HepG2 (cell line): ENCODE data around the gene DNMT3A. TPM values are rescaled to one million over a fixed set of nuclear protein-coding genes. Genes with fewer than 3 reads are reported as not detected.
A peak's percentile ranks its signal among the peaks of the same experiment; 100 is the strongest.

Experiments
- ATAC-seq: fragments of 200-7000 bp; cut with Tn5 transposase; 3 replicates; pipeline ENCODE4 v1.9.1; 2020; ENCODE audit warnings: mild to moderate bottlenecking, moderate library complexity
- BruUV-seq: library from RNA; stranded (reverse); fragments of 400-500 nt; replicated peaks from 2 replicates; lab custom pipeline; 2021; lab: Mats Ljungman, UMichigan
- CTCF ChIA-PET: fragments of 300-600 bp; formaldehyde crosslinking; extraction: SDS; loops from one replicate; lab custom pipeline; 2021; ENCODE audit warnings: low total read pairs, inconsistent platforms, low intra/inter-chr PET ratio; lab: Yijun Ruan, JAX
- POLR2A ChIA-PET: fragments of 350-600 bp; sonication (Branson Sonifier 250); formaldehyde crosslinking; loops from one replicate; lab custom pipeline; 2020; ENCODE audit warnings: antibody characterized with exemption, inconsistent platforms; lab: Yijun Ruan, JAX
- DNase-seq: peaks from one replicate; pipeline ENCODE4 v3.0.0-alpha.2; 2015; ENCODE audit warnings: low spot score
- FAIRE-seq: peaks from 3 replicates; lab custom pipeline; 2011; peaks lifted over from hg19 to GRCh38; lab: Jason Lieb, UNC
- H2AFZ ChIP-seq: one replicate; pipeline ENCODE4 v1.6.1; 2011; ENCODE audit warnings: low read length, inconsistent platforms
- H3K27ac ChIP-seq: fragments of 300-600 bp; 3 replicates; pipeline ENCODE4 v1.8.0; 2011; ENCODE audit warnings: mixed run types, mild to moderate bottlenecking, mixed read lengths, low read length, inconsistent platforms; ENCODE audit not compliant: insufficient read depth; ENCODE audit errors: extremely low read length
- H3K27me3 ChIP-seq, 2 experiments: fragments of 200-600 bp in 1 of 2; 2 replicates in 1 of 2; 3 replicates in 1 of 2; pipeline versions ENCODE4 v1.6.0 to v1.8.0; 2011; ENCODE audit warnings: low read length in 2 of 2, mild to moderate bottlenecking in 2 of 2, moderate library complexity in 2 of 2, inconsistent platforms in 1 of 2; ENCODE audit not compliant: insufficient read depth in 2 of 2, control insufficient read depth in 1 of 2
- H3K36me3 ChIP-seq, 2 experiments: fragments of 200-600 bp in 1 of 2; replicated peaks in 1 of 2; 2 replicates in 1 of 2; 3 replicates in 1 of 2; pipeline versions ENCODE4 v1.5.1 to v1.8.0; 2011; ENCODE audit warnings: low read length in 2 of 2, inconsistent platforms in 1 of 2; ENCODE audit not compliant: insufficient read depth in 2 of 2, control insufficient read depth in 1 of 2
- H3K4me1 ChIP-seq: 2 replicates; pipeline ENCODE4 v1.5.1; 2012; ENCODE audit warnings: low read length, inconsistent platforms; ENCODE audit not compliant: insufficient read depth
- H3K4me2 ChIP-seq: 2 replicates; pipeline ENCODE4 v1.6.0; 2011; ENCODE audit warnings: low read depth, low read length, inconsistent platforms
- H3K4me3 ChIP-seq, 3 experiments: fragments of 200-600 bp in 1 of 3; sonication (generic), shearing (Covaris generic) in 1 of 3; replicated peaks in 1 of 3; 2 replicates each; pipeline ENCODE4 v1.5.1; 2011 to 2016; ENCODE audit warnings: low read length in 3 of 3, inconsistent platforms in 2 of 3, low read depth in 2 of 3, mild to moderate bottlenecking in 2 of 3, control low read depth in 1 of 3, mixed read lengths in 1 of 3; ENCODE audit not compliant: insufficient read depth in 1 of 3
- H3K79me2 ChIP-seq: one replicate; pipeline ENCODE4 v1.6.1; 2011; ENCODE audit warnings: low read length, inconsistent platforms; ENCODE audit not compliant: insufficient read depth
- H3K9ac ChIP-seq: 2 replicates; pipeline ENCODE4 v1.6.0; 2011; ENCODE audit warnings: mild to moderate bottlenecking, low read depth, low read length, inconsistent platforms; ENCODE audit not compliant: insufficient read depth
- H3K9me3 ChIP-seq: 2 replicates; pipeline ENCODE4 v1.5.1; 2012; ENCODE audit warnings: mild to moderate bottlenecking, low read length
- H4K20me1 ChIP-seq: 2 replicates; pipeline ENCODE4 v1.6.0; 2011; ENCODE audit warnings: inconsistent platforms, mild to moderate bottlenecking, low read length, moderate library complexity; ENCODE audit not compliant: insufficient read depth
- CENPT ChIP-seq: sonication (generic); formaldehyde crosslinking; IDR thresholded peaks from 2 replicates; pipeline ENCODE4 v1.8.0; 2022; ENCODE audit warnings: low read depth, mild to moderate bottlenecking, moderate library complexity, missing genetic modification reagents
- DMAP1 ChIP-seq: IDR thresholded peaks from 2 replicates; pipeline ENCODE4 v1.6.1; 2016
- ELF1 ChIP-seq: sonication (generic); formaldehyde crosslinking; IDR thresholded peaks from 2 replicates; pipeline ENCODE4 v1.4.0; 2020; ENCODE audit warnings: missing genetic modification reagents
- PAX8 ChIP-seq: sonication (generic); formaldehyde crosslinking; IDR thresholded peaks from 2 replicates; pipeline ENCODE4 v1.8.0; 2022; ENCODE audit warnings: mild to moderate bottlenecking, missing genetic modification reagents, borderline replicate concordance
- RFXANK ChIP-seq: IDR thresholded peaks from 2 replicates; pipeline ENCODE4 v1.6.1; 2016
- SMARCC2 ChIP-seq: fragments of 450-650 bp; IDR thresholded peaks from 2 replicates; pipeline ENCODE4 v1.6.1; 2017; ENCODE audit warnings: antibody characterized with exemption, mild to moderate bottlenecking
- SMYD3 ChIP-seq: sonication (generic); formaldehyde crosslinking; IDR thresholded peaks from 2 replicates; pipeline ENCODE4 v1.8.1; 2023; ENCODE audit warnings: mild to moderate bottlenecking, missing genetic modification reagents
- ZNF160 ChIP-seq: sonication (generic); formaldehyde crosslinking; IDR thresholded peaks from 2 replicates; pipeline ENCODE4 v1.8.0; 2022; ENCODE audit warnings: mild to moderate bottlenecking, inconsistent platforms, missing genetic modification reagents
- ZNF205 ChIP-seq: IDR thresholded peaks from 2 replicates; pipeline ENCODE4 v1.6.1; 2018; ENCODE audit warnings: missing biosample characterization, missing genetic modification reagents
- ZNF256 ChIP-seq: sonication (generic); formaldehyde crosslinking; conservative IDR thresholded peaks from 2 replicates; pipeline ENCODE4 v1.4.0; 2020; ENCODE audit warnings: missing genetic modification reagents
- ZNF549 ChIP-seq: sonication (generic); formaldehyde crosslinking; IDR thresholded peaks from 2 replicates; pipeline ENCODE4 v1.5.0; 2020; ENCODE audit warnings: missing genetic modification reagents
- ZNF703 ChIP-seq: sonication (generic); formaldehyde crosslinking; IDR thresholded peaks from 2 replicates; pipeline ENCODE4 v1.5.1; 2020; ENCODE audit warnings: missing genetic modification reagents, mild to moderate bottlenecking, moderate library complexity, borderline replicate concordance
- ZNF839 ChIP-seq: sonication (generic); formaldehyde crosslinking; IDR thresholded peaks from 2 replicates; pipeline ENCODE4 v1.4.0; 2020; ENCODE audit warnings: missing genetic modification reagents, mild to moderate bottlenecking, borderline replicate concordance
- ZNF883 ChIP-seq: sonication (generic); formaldehyde crosslinking; IDR thresholded peaks from 2 replicates; pipeline ENCODE4 v1.5.1; 2020; ENCODE audit warnings: mild to moderate bottlenecking, missing genetic modification reagents; ENCODE audit errors: not compliant biosample characterization
- WGBS: methylation state at CpG from one replicate; pipeline ENCODE4 v1.1.6; 2017; ENCODE audit warnings: low lambda C conversion rate; 5-methylcytosine and 5-hydroxymethylcytosine counted together
- in situ Hi-C: cut with HindIII; loops from 2 replicates; pipeline ENCODE4 v1.10.0; 2017; ENCODE audit warnings: low pct_unique_long_range_greater_than_20kb; ENCODE audit not compliant: extremely low pct_ligation_motif_present
- intact Hi-C: fragments of 100-400 bp; cut with micrococcal nuclease; formaldehyde crosslinking; loops from one replicate; pipeline ENCODE4 v1.10.0; 2022; ENCODE audit not compliant: unreplicated experiment
- polyA plus RNA-seq, 8 experiments: library from polyadenylated mRNA; depleted of rRNA in 3 of 8; stranded (reverse) in 7 of 8; unstranded in 1 of 8; fragments of >200 nt; fragmentation: Illumina TruSeq in 4 of 8; extraction: Trizol in 4 of 8; gene quantifications; 2 replicates each; pipeline versions ENCODE4 v1.2.1 to v1.2.3, GENCODE V29; 2011 to 2016; ENCODE audit warnings: low read depth in 4 of 8, missing spikeins in 1 of 8, mixed read lengths in 1 of 8; ENCODE audit not compliant: insufficient read depth in 1 of 8
- total RNA-seq, 5 experiments: library from RNA; depleted of rRNA; stranded (reverse); fragments of >200 nt; fragmentation: Illumina TruSeq; extraction: Trizol; gene quantifications; 2 replicates each; pipeline ENCODE4 v1.2.3, GENCODE V29; 2016; ENCODE audit warnings: low read depth in 1 of 5
- TF ChIP-seq, protein P1 (sequence below): IDR thresholded peaks from 2 replicates; pipeline ENCODE4 v1.6.1; 2012; ENCODE audit warnings: low read length, improper control_type of control experiment
- TF ChIP-seq, protein P2 (sequence below): sonication (generic); formaldehyde crosslinking; IDR thresholded peaks from 2 replicates; pipeline ENCODE4 v1.5.0; 2020; ENCODE audit warnings: missing genetic modification reagents
- TF ChIP-seq, protein P3 (sequence below): IDR thresholded peaks from 2 replicates; pipeline ENCODE4 v1.6.1; 2016; ENCODE audit warnings: control low read depth
- TF ChIP-seq, protein P4 (sequence below): sonication (generic); formaldehyde crosslinking; IDR thresholded peaks from 2 replicates; pipeline ENCODE4 v1.5.0; 2020; ENCODE audit warnings: missing genetic modification reagents
- TF ChIP-seq, protein P5 (sequence below): sonication (generic); formaldehyde crosslinking; IDR thresholded peaks from 2 replicates; pipeline ENCODE4 v1.4.0; 2020; ENCODE audit warnings: missing genetic modification reagents

The DNMT3A gene
- total and polyA plus RNA-seq, 2 of the 13 experiments (the other 11 are each of a cell fraction or from before 2014, with no cell fraction given): 14.7 to 29.1 TPM

DNA sequence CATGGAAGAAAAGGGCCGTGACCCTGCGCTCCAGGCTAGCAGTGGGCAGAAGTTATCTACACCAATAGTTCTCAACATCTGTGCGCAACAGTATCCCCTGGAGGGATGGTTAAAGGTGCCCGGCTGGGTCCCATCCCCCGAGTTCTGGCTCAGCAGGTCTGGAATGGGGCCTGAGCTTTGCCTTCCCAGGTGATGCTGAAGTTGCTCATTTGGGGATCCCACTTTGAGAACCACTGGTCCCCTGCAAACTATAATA is 31.1 kb downstream of the DNMT3A start:
- in situ Hi-C loops: no loop called here
- Histone ChIP-seq H3K4me1 (peaks cover 30% of the 10 kb centered on the region), H3K27me3 (no peaks in the 10 kb centered on the region), H4K20me1 (no peaks in the 10 kb centered on the region), H3K4me3 (peak overlapping the region in 1 of 3 experiments; percentile 30; a peak in 1 of 6 replicates), H3K4me2 (peak overlapping the region; percentile 52; the same call in 1 of the 2 replicates), H3K79me2 (no peaks in the 10 kb centered on the region), H3K36me3 (no peaks in the 10 kb centered on the region), H3K27ac (no peak overlapping the region), H3K9ac (no peak overlapping the region), H2AFZ (no peak overlapping the region), H3K9me3 (no peaks in the 10 kb centered on the region)
- 80% methylated on average over 5 of the region's 5 CpGs for WGBS
- ChIA-PET POLR2A (no interaction called here), CTCF (no interaction called here)
- no peak for FAIRE-seq
- no peak for ATAC-seq
- no TSS peak for BruUV-seq
- no peak for DNase-seq
- intact Hi-C loops: no loop called here
- TF ChIP-seq ZNF839: no peak
- TF ChIP-seq ELF1 (CRISPR knock-in tag): no peak
- no peak for TF ChIP-seq SMYD3 (CRISPR knock-in tag)
- no peak for TF ChIP-seq ZNF205 (CRISPR knock-in tag)
- TF ChIP-seq ZNF883 (CRISPR knock-in tag): no peak
- TF ChIP-seq ZNF256 (CRISPR knock-in tag): no peak
- no peak for TF ChIP-seq ZNF160 (CRISPR knock-in tag)
- no peak for TF ChIP-seq RFXANK (CRISPR knock-in tag)
- TF ChIP-seq, protein P1, sequence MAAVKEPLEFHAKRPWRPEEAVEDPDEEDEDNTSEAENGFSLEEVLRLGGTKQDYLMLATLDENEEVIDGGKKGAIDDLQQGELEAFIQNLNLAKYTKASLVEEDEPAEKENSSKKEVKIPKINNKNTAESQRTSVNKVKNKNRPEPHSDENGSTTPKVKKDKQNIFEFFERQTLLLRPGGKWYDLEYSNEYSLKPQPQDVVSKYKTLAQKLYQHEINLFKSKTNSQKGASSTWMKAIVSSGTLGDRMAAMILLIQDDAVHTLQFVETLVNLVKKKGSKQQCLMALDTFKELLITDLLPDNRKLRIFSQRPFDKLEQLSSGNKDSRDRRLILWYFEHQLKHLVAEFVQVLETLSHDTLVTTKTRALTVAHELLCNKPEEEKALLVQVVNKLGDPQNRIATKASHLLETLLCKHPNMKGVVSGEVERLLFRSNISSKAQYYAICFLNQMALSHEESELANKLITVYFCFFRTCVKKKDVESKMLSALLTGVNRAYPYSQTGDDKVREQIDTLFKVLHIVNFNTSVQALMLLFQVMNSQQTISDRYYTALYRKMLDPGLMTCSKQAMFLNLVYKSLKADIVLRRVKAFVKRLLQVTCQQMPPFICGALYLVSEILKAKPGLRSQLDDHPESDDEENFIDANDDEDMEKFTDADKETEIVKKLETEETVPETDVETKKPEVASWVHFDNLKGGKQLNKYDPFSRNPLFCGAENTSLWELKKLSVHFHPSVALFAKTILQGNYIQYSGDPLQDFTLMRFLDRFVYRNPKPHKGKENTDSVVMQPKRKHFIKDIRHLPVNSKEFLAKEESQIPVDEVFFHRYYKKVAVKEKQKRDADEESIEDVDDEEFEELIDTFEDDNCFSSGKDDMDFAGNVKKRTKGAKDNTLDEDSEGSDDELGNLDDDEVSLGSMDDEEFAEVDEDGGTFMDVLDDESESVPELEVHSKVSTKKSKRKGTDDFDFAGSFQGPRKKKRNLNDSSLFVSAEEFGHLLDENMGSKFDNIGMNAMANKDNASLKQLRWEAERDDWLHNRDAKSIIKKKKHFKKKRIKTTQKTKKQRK: no peak
- no peak for TF ChIP-seq SMARCC2
- no peak for TF ChIP-seq ZNF703 (CRISPR knock-in tag)
- TF ChIP-seq, protein P2, sequence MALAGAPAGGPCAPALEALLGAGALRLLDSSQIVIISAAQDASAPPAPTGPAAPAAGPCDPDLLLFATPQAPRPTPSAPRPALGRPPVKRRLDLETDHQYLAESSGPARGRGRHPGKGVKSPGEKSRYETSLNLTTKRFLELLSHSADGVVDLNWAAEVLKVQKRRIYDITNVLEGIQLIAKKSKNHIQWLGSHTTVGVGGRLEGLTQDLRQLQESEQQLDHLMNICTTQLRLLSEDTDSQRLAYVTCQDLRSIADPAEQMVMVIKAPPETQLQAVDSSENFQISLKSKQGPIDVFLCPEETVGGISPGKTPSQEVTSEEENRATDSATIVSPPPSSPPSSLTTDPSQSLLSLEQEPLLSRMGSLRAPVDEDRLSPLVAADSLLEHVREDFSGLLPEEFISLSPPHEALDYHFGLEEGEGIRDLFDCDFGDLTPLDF (CRISPR knock-in tag): no peak
- no peak for TF ChIP-seq ZNF549 (CRISPR knock-in tag)
- TF ChIP-seq, protein P3, sequence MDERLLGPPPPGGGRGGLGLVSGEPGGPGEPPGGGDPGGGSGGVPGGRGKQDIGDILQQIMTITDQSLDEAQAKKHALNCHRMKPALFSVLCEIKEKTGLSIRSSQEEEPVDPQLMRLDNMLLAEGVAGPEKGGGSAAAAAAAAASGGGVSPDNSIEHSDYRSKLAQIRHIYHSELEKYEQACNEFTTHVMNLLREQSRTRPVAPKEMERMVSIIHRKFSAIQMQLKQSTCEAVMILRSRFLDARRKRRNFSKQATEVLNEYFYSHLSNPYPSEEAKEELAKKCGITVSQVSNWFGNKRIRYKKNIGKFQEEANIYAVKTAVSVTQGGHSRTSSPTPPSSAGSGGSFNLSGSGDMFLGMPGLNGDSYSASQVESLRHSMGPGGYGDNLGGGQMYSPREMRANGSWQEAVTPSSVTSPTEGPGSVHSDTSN (CRISPR knock-in tag): no peak
- no peak for TF ChIP-seq CENPT (CRISPR knock-in tag)
- TF ChIP-seq, protein P4, sequence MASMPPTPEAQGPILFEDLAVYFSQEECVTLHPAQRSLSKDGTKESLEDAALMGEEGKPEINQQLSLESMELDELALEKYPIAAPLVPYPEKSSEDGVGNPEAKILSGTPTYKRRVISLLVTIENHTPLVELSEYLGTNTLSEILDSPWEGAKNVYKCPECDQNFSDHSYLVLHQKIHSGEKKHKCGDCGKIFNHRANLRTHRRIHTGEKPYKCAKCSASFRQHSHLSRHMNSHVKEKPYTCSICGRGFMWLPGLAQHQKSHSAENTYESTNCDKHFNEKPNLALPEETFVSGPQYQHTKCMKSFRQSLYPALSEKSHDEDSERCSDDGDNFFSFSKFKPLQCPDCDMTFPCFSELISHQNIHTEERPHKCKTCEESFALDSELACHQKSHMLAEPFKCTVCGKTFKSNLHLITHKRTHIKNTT (CRISPR knock-in tag): no peak
- no peak for TF ChIP-seq PAX8 (CRISPR knock-in tag)
- TF ChIP-seq, protein P5, sequence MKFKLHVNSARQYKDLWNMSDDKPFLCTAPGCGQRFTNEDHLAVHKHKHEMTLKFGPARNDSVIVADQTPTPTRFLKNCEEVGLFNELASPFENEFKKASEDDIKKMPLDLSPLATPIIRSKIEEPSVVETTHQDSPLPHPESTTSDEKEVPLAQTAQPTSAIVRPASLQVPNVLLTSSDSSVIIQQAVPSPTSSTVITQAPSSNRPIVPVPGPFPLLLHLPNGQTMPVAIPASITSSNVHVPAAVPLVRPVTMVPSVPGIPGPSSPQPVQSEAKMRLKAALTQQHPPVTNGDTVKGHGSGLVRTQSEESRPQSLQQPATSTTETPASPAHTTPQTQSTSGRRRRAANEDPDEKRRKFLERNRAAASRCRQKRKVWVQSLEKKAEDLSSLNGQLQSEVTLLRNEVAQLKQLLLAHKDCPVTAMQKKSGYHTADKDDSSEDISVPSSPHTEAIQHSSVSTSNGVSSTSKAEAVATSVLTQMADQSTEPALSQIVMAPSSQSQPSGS (CRISPR knock-in tag): no peak
- no peak for TF ChIP-seq DMAP1 (CRISPR knock-in tag)
- TF ChIP-seq, all 625 proteins: peak for 0
